Measurements from ENCODE around the gene ERP29. TPM values are rescaled to one million over a fixed set of nuclear protein-coding genes. Genes with fewer than 3 reads are reported as not detected.

ERP29 gene
- total and polyA plus RNA-seq, 2 of the 13 experiments (the other 11 are each of a cell fraction or from before 2014, with no cell fraction given) = 111 to 147 TPM

DNA sequence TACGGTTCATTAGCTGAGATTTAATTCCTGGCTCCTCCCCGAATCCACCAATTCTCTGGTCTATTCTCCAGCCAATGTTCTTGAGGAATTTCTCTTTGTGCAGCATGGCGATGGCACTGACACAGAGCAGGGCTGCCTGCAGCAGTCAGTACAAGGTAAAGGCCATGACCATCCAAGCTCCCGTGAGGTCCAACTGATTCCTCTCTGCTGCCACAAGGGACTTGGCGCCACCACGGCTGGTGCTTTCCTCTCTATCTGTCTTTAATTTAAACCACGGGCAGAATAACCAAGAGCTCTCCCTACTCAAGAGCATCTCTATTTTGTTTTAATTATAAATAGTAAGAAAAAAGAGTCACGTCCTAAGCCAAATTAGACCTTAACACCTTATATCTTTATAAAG, 12.4 kb upstream of the ERP29 start (continued):
- TF ChIP-seq, protein P1, sequence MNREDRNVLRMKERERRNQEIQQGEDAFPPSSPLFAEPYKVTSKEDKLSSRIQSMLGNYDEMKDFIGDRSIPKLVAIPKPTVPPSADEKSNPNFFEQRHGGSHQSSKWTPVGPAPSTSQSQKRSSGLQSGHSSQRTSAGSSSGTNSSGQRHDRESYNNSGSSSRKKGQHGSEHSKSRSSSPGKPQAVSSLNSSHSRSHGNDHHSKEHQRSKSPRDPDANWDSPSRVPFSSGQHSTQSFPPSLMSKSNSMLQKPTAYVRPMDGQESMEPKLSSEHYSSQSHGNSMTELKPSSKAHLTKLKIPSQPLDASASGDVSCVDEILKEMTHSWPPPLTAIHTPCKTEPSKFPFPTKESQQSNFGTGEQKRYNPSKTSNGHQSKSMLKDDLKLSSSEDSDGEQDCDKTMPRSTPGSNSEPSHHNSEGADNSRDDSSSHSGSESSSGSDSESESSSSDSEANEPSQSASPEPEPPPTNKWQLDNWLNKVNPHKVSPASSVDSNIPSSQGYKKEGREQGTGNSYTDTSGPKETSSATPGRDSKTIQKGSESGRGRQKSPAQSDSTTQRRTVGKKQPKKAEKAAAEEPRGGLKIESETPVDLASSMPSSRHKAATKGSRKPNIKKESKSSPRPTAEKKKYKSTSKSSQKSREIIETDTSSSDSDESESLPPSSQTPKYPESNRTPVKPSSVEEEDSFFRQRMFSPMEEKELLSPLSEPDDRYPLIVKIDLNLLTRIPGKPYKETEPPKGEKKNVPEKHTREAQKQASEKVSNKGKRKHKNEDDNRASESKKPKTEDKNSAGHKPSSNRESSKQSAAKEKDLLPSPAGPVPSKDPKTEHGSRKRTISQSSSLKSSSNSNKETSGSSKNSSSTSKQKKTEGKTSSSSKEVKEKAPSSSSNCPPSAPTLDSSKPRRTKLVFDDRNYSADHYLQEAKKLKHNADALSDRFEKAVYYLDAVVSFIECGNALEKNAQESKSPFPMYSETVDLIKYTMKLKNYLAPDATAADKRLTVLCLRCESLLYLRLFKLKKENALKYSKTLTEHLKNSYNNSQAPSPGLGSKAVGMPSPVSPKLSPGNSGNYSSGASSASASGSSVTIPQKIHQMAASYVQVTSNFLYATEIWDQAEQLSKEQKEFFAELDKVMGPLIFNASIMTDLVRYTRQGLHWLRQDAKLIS (CRISPR knock-in tag; IDR thresholded peaks at IDR 0.05) = no peak
- TF ChIP-seq ZFP36L2 (CRISPR knock-in tag; IDR thresholded peaks at IDR 0.05) (no peak), FOXC1 (CRISPR knock-in tag; IDR thresholded peaks at IDR 0.05; ENCODE audit: borderline replicate concordance) (no peak), AGO2 (optimal IDR thresholded peaks at IDR 0.05; ENCODE audit: low read depth, low read length) (no peak)

DNA sequence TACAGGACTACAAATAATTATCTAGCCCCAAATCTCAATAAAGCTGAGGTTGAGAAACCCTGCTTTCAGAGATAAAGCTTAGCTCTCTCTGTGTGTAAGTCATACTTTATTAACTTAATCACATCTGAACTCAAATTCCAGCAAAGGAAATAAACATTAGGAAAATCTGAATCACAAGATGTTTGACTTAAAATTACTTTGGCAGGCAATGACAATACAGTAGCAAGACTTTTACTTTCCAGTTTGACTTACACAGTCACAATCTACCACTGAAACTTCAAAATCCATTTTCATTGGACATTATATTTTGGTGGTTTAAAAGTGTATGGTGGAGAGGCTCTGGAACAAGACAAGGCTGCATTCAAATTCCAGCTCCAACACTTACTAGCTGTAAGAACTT, 11.7 kb upstream of the ERP29 start:
- intact Hi-C loops (cut with micrococcal nuclease; ENCODE audit: unreplicated experiment) (no loop called here), in situ Hi-C loops (cut with HindIII; ENCODE audit: extremely low pct_ligation_motif_present, low pct_unique_long_range_greater_than_20kb) (no loop called here)
- FAIRE-seq (no peak), DNase-seq (ENCODE audit: low spot score) (no peak), ATAC-seq (no peak)
- H3K9ac ChIP-seq (ENCODE audit: insufficient read depth, low read depth, low read length) = no peak overlapping the region
- H3K79me2 ChIP-seq (ENCODE audit: insufficient read depth, low read length) = no peaks in the 10 kb centered on the region
- ChIA-PET POLR2A (interaction anchor here (1.1 kb wide), 1 partner anchor 12 kb away, joined by 5 read pairs; the partner anchor contains the start of genes ERP29 and TMEM116), CTCF (ENCODE audit: low intra/inter-chr PET ratio, low total read pairs) (no interaction called here)
- no peaks in the 10 kb centered on the region for H4K20me1 ChIP-seq (ENCODE audit: insufficient read depth, low read length)
- H3K27ac ChIP-seq (ENCODE audit: extremely low read length, insufficient read depth, low read length) = no peak overlapping the region
- TF ChIP-seq ZNF777 (CRISPR knock-in tag; IDR thresholded peaks at IDR 0.05) (no peak), RBM39 (IDR thresholded peaks at IDR 0.05; ENCODE audit: low read depth, low read length, poor library complexity, severe bottlenecking) (no peak), KDM5A (IDR thresholded peaks at IDR 0.05; ENCODE audit: borderline replicate concordance, low read length) (no peak), ZNF530 (CRISPR knock-in tag; IDR thresholded peaks at IDR 0.05; ENCODE audit: low read depth) (no peak), IKZF4 (CRISPR knock-in tag; IDR thresholded peaks at IDR 0.05; ENCODE audit: borderline replicate concordance, low read depth, not compliant biosample characterization) (no peak), ZFP62 (CRISPR knock-in tag; IDR thresholded peaks at IDR 0.05) (no peak), IKZF5 (CRISPR knock-in tag; IDR thresholded peaks at IDR 0.05) (no peak), SMYD3 (CRISPR knock-in tag; IDR thresholded peaks at IDR 0.05) (no peak), ZNF589 (CRISPR knock-in tag; conservative IDR thresholded peaks at IDR 0.05) (no peak), ATRX (CRISPR knock-in tag; IDR thresholded peaks at IDR 0.05; ENCODE audit: borderline replicate concordance) (no peak), ZNF414 (CRISPR knock-in tag; IDR thresholded peaks at IDR 0.05) (no peak), ZNF879 (CRISPR knock-in tag; IDR thresholded peaks at IDR 0.05) (no peak), SPEN (CRISPR knock-in tag; IDR thresholded peaks at IDR 0.05; ENCODE audit: low read depth) (no peak), MYC (CRISPR knock-in tag; IDR thresholded peaks at IDR 0.05; ENCODE audit: borderline replicate concordance) (no peak)
- TF ChIP-seq, protein P2, sequence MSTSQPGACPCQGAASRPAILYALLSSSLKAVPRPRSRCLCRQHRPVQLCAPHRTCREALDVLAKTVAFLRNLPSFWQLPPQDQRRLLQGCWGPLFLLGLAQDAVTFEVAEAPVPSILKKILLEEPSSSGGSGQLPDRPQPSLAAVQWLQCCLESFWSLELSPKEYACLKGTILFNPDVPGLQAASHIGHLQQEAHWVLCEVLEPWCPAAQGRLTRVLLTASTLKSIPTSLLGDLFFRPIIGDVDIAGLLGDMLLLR (CRISPR knock-in tag; IDR thresholded peaks at IDR 0.05) = no peak
- H3K4me1 ChIP-seq (ENCODE audit: insufficient read depth, low read length) = peaks cover 11% of the 10 kb centered on the region
- H3K9me3 ChIP-seq (ENCODE audit: low read length) = no peaks in the 10 kb centered on the region
- BruUV-seq (replicated peaks) = no TSS peak
- H3K27me3 ChIP-seq (ENCODE audit: control insufficient read depth in 1 of 2, insufficient read depth in 2 of 2, low read length in 2 of 2) = no peaks in the 10 kb centered on the region
- H3K4me3 ChIP-seq (replicated peaks in 1 of 3; ENCODE audit: insufficient read depth in 1 of 3, low read depth in 2 of 3, low read length in 3 of 3) = no peak overlapping the region
- no peak overlapping the region for H3K4me2 ChIP-seq (ENCODE audit: low read depth, low read length)
- no peak overlapping the region for H2AFZ ChIP-seq (ENCODE audit: low read length)
- 0 out of 5 replicates have a peak, but pooled peaks cover 0 to 3% of the 10 kb centered on the region in 2 experiments for H3K36me3 ChIP-seq (replicated peaks in 1 of 2; ENCODE audit: control insufficient read depth in 1 of 2, insufficient read depth in 2 of 2, low read length in 2 of 2)
